ENCODE results near the gene C10orf143.
"Not testable (repeated sequence)": the region's sequence is repeated elsewhere in the genome, so short reads cannot be mapped to it uniquely, and the experiment has no call there.

DNA sequence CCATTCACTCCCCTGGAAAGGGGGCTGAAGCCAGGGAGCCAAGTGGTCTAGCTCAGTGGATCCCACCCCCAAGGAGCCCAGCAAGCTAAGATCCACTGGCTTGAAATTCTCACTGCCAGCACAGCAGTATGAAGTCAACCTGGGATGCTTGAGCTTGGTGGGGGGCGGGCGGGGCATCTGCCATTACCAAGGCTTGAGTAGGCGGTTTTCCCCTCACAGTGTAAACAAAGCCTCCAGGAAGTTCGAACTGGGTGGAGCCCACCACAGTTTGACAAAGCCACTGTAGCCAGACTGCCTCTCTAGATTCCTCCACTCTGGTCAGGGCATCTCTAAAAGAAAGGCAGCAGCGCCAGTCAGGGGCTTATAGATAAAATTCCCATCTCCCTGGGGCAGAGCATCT, 20.1 kb downstream of the C10orf143 start:
- not testable (repeated sequence) for TF ChIP-seq CTCF, POLR2A (IDR thresholded peaks at IDR 0.05)
